Measurements from ENCODE around the gene UAP1L1. TPM values are rescaled to one million over a fixed set of nuclear protein-coding genes. Genes with fewer than 3 reads are reported as not detected.

The UAP1L1 gene
- total RNA-seq, 2 experiments from 2014 or later = 49.8 to 50.1 TPM

- no peak overlapping the region for H3K27ac Mint-ChIP-seq
- H3K27me3 Mint-ChIP-seq = no peaks in the 10 kb centered on the region
- H3K4me1 Mint-ChIP-seq (ENCODE audit: low read depth) = no peaks in the 10 kb centered on the region
- DNase-seq (no peak), ATAC-seq (no peak)
- no peak overlapping the region for H3K4me3 Mint-ChIP-seq
- no peak for TF ChIP-seq CTCF (IDR thresholded peaks at IDR 0.05)
- H3K9me3 Mint-ChIP-seq = no peaks in the 10 kb centered on the region
- ChIA-PET POLR2A (interaction anchor here (0.5 to 1.4 kb wide), 4 partner anchors 8 to 88 kb away, joined by 3 to 6 read pairs (median 3); no protein-coding TSS in a partner anchor), CTCF (interaction anchor here (1.2 to 1.3 kb wide), 2 partner anchors 37 to 107 kb away, joined by 3 read pairs; partner anchors contain the start of gene SAPCD2)
- intact Hi-C loops (cut with micrococcal nuclease) = no loop called here
- peaks cover 10% of the 10 kb centered on the region for H3K36me3 Mint-ChIP-seq (ENCODE audit: low read depth)
Observed at GRCh38 chr9:137106662-137107250, 29.4 kb downstream of the UAP1L1 start.

- H3K27me3 Mint-ChIP-seq = no peaks in the 10 kb centered on the region
- POLR2A ChIA-PET = interaction anchor here (0.5 to 1.4 kb wide), 4 partner anchors 9 to 88 kb away, joined by 3 to 6 read pairs (median 3); no protein-coding TSS in a partner anchor
Observed at GRCh38 chr9:137107312-137107921, 30.1 kb downstream of the UAP1L1 start.

GRCh38 chr9:137107982-137108381 lies 30.7 kb downstream of the UAP1L1 start:
- no peak for TF ChIP-seq CTCF (IDR thresholded peaks at IDR 0.05)
- Mint-ChIP-seq H3K27ac (no peak overlapping the region), H3K36me3 (ENCODE audit: low read depth) (peaks cover 12% of the 10 kb centered on the region), H3K4me3 (no peak overlapping the region), H3K4me1 (ENCODE audit: low read depth) (peaks cover 2% of the 10 kb centered on the region), H3K9me3 (no peaks in the 10 kb centered on the region), H3K27me3 (no peaks in the 10 kb centered on the region)
- DNase-seq (no peak), ATAC-seq (no peak)
- POLR2A ChIA-PET = interaction anchor here (0.9 kb wide), 1 partner anchor 42 kb away, joined by 3 read pairs; no protein-coding TSS in a partner anchor
- CTCF ChIA-PET = interaction anchor here (1.1 to 1.2 kb wide), 2 partner anchors 38 to 72 kb away, joined by 3 read pairs; partner anchors contain the start of gene SAPCD2
- intact Hi-C loops (cut with micrococcal nuclease) = no loop called here

More at GRCh38 chr9:137107312-137107921, 30.1 kb downstream of the UAP1L1 start:
- intact Hi-C loops (cut with micrococcal nuclease) = no loop called here
- no peak overlapping the region for H3K4me3 Mint-ChIP-seq
- CTCF ChIA-PET = interaction anchor here (1.1 to 1.2 kb wide), 2 partner anchors 38 to 72 kb away, joined by 3 read pairs; partner anchors contain the start of gene SAPCD2
- H3K4me1 Mint-ChIP-seq (ENCODE audit: low read depth) = no peaks in the 10 kb centered on the region
- no peak overlapping the region for H3K27ac Mint-ChIP-seq
- TF ChIP-seq CTCF (IDR thresholded peaks at IDR 0.05) = no peak
- H3K9me3 Mint-ChIP-seq = no peaks in the 10 kb centered on the region
- ATAC-seq (no peak), DNase-seq (no peak)
- peaks cover 10% of the 10 kb centered on the region for H3K36me3 Mint-ChIP-seq (ENCODE audit: low read depth)

GRCh38 chr9:137108608-137109249 lies 31.4 kb downstream of the UAP1L1 start:
- TF ChIP-seq CTCF (IDR thresholded peaks at IDR 0.05) = no peak
- Mint-ChIP-seq H3K27ac (no peak overlapping the region), H3K4me3 (no peak overlapping the region), H3K36me3 (ENCODE audit: low read depth) (peaks cover 18% of the 10 kb centered on the region), H3K9me3 (no peaks in the 10 kb centered on the region), H3K27me3 (no peaks in the 10 kb centered on the region), H3K4me1 (ENCODE audit: low read depth) (peaks cover 5% of the 10 kb centered on the region)
- DNase-seq (no peak), ATAC-seq (no peak)
- POLR2A ChIA-PET = interaction anchor here (0.9 kb wide), 1 partner anchor 42 kb away, joined by 3 read pairs; no protein-coding TSS in a partner anchor
- intact Hi-C loops (cut with micrococcal nuclease) = no loop called here
- CTCF ChIA-PET = interaction anchor here (1.1 to 1.3 kb wide), 2 partner anchors 10 to 73 kb away, joined by 3 read pairs; no protein-coding TSS in a partner anchor

All from activated CD8-positive, alpha-beta T cell treated with anti-CD3 and anti-CD28 coated beads for 36 hours (primary cell).